ENCODE data around the gene HIVEP3.

The HIVEP3 gene

GRCh38 chr1:41791667-41792484 is 126.8 kb downstream of the HIVEP3 start:
- in situ Hi-C loops (cut with MboI; ENCODE audit: low sequenced_read_pairs) = no loop called here

- in situ Hi-C loops (cut with MboI; ENCODE audit: low sequenced_read_pairs) = no loop called here
These were observed 128.4 kb downstream of the HIVEP3 start for GRCh38 chr1:41790351-41790750.

GRCh38 chr1:41789661-41790330 is 128.9 kb downstream of the HIVEP3 start:
- in situ Hi-C loops (cut with MboI; ENCODE audit: low sequenced_read_pairs) = no loop called here

GRCh38 chr1:41788427-41788826 is 130.3 kb downstream of the HIVEP3 start:
- in situ Hi-C loops (cut with MboI; ENCODE audit: low sequenced_read_pairs) = no loop called here

- in situ Hi-C loops (cut with MboI; ENCODE audit: low sequenced_read_pairs) = no loop called here
These were observed 134.0 kb downstream of the HIVEP3 start for GRCh38 chr1:41784531-41785274.

- in situ Hi-C loops (cut with MboI; ENCODE audit: low sequenced_read_pairs) = no loop called here
These were observed 135.5 kb downstream of the HIVEP3 start for GRCh38 chr1:41783189-41783639.

- in situ Hi-C loops (cut with MboI; ENCODE audit: low sequenced_read_pairs) = no loop called here
These were observed 137.8 kb downstream of the HIVEP3 start for GRCh38 chr1:41780916-41781315.

GRCh38 chr1:41780322-41780721 is 138.4 kb downstream of the HIVEP3 start:
- in situ Hi-C loops (cut with MboI; ENCODE audit: low sequenced_read_pairs) = no loop called here

GRCh38 chr1:41779360-41779759 is 139.4 kb downstream of the HIVEP3 start:
- in situ Hi-C loops (cut with MboI; ENCODE audit: low sequenced_read_pairs) = no loop called here

GRCh38 chr1:41777695-41778094 is 141.0 kb downstream of the HIVEP3 start:
- in situ Hi-C loops (cut with MboI; ENCODE audit: low sequenced_read_pairs) = no loop called here

- in situ Hi-C loops (cut with MboI; ENCODE audit: low sequenced_read_pairs) = no loop called here
These were observed 141.8 kb downstream of the HIVEP3 start for GRCh38 chr1:41776891-41777441.

GRCh38 chr1:41775956-41776585 is 142.7 kb downstream of the HIVEP3 start:
- in situ Hi-C loops (cut with MboI; ENCODE audit: low sequenced_read_pairs) = no loop called here

GRCh38 chr1:41774471-41774990 is 144.2 kb downstream of the HIVEP3 start:
- in situ Hi-C loops (cut with MboI; ENCODE audit: low sequenced_read_pairs) = no loop called here

- in situ Hi-C loops (cut with MboI; ENCODE audit: low sequenced_read_pairs) = no loop called here
These were observed 144.9 kb downstream of the HIVEP3 start for GRCh38 chr1:41773842-41774241.

- in situ Hi-C loops (cut with MboI; ENCODE audit: low sequenced_read_pairs) = no loop called here
These were observed 145.6 kb downstream of the HIVEP3 start for GRCh38 chr1:41773144-41773591.

GRCh38 chr1:41769068-41769467 is 149.7 kb downstream of the HIVEP3 start:
- in situ Hi-C loops (cut with MboI; ENCODE audit: low sequenced_read_pairs) = no loop called here

GRCh38 chr1:41768583-41768982 is 150.1 kb downstream of the HIVEP3 start:
- in situ Hi-C loops (cut with MboI; ENCODE audit: low sequenced_read_pairs) = no loop called here

- in situ Hi-C loops (cut with MboI; ENCODE audit: low sequenced_read_pairs) = no loop called here
These were observed 150.9 kb downstream of the HIVEP3 start for GRCh38 chr1:41767534-41768525.

- in situ Hi-C loops (cut with MboI; ENCODE audit: low sequenced_read_pairs) = no loop called here
These were observed 152.2 kb downstream of the HIVEP3 start for GRCh38 chr1:41766546-41766945.

Measured in HL-60/S4 treated with phorbol 12-myristate 13-acetate at 8.2 ng/mL for 4 days and 3 days (cell line).